Gastrocnemius medialis (tissue), 4 donors: ENCODE results near the gene BEND3. TPM values are rescaled to one million over a fixed set of nuclear protein-coding genes. Genes with fewer than 3 reads are reported as not detected.

Experiments used
- ATAC-seq, 2 donors: fragments of 150-250 bp; one replicate each; pipeline ENCODE4 v1.9.1; 2016
- DNase-seq, 2 donors: peaks; one replicate each; pipeline ENCODE4 v3.0.0-alpha.2; 2019
- H3K27ac ChIP-seq, 4 donors: fragments of 200-600 bp; sonication (generic); 1 replicate in 1 of 4; 2 replicates in 3 of 4; pipeline ENCODE4 v1.5.1; 2016 to 2018; ENCODE audit warnings: mild to moderate bottlenecking in 2 of 4, moderate library complexity in 1 of 4
- H3K27me3 ChIP-seq, 3 donors: fragments of 200-600 bp; sonication (generic) in 2 of 3; 1 replicate in 1 of 3; 2 replicates in 2 of 3; pipeline versions ENCODE4 v1.5.1 to v1.6.0; 2016 to 2019; ENCODE audit warnings: mild to moderate bottlenecking in 1 of 3, moderate library complexity in 1 of 3
- H3K36me3 ChIP-seq, 2 donors: fragments of 200-600 bp; sonication (generic) in 1 of 2; one replicate each; pipeline ENCODE4 v1.5.1; 2017 to 2018
- H3K4me1 ChIP-seq, 2 donors: fragments of 200-600 bp; sonication (generic) in 1 of 2; one replicate each; pipeline ENCODE4 v1.5.1; 2016 to 2017; ENCODE audit warnings: mild to moderate bottlenecking in 2 of 2
- H3K4me3 ChIP-seq, 4 donors: fragments of 200-600 bp; sonication (generic) in 3 of 4; 1 replicate in 1 of 4; 2 replicates in 3 of 4; pipeline ENCODE4 v1.5.1; 2016 to 2019; ENCODE audit warnings: mild to moderate bottlenecking in 2 of 4
- H3K9me3 ChIP-seq, 3 donors: fragments of 200-600 bp; sonication (generic) in 2 of 3; 1 replicate in 1 of 3; 2 replicates in 2 of 3; pipeline ENCODE4 v1.5.1; 2016 to 2019
- POLR2A ChIP-seq, 2 donors: fragments of 450-650 bp; IDR thresholded peaks; one replicate each; pipeline ENCODE4 v1.6.1; 2017; ENCODE audit warnings: antibody characterized with exemption in 2 of 2, mild to moderate bottlenecking in 2 of 2, moderate library complexity in 2 of 2
- in situ Hi-C, 4 donors: fragments of 200-750 bp; cut with MboI; loops; one replicate each; pipeline versions ENCODE4 v1.15.0 to v1.8.0; 2017; ENCODE audit warnings: low sequenced_read_pairs in 4 of 4
- intact Hi-C: fragments of 100-400 bp; cut with DNase I; formaldehyde crosslinking; loops from one replicate; pipeline ENCODE4 v1.15.1; 2023; ENCODE audit warnings: low total_unique reads
- total RNA-seq, 4 donors: library from RNA; depleted of rRNA; stranded (reverse); fragments of >200 nt; gene quantifications; one replicate each; pipeline versions ENCODE4 v1.1.0 to v1.2.3, GENCODE V29; 2016
- TF ChIP-seq, protein P1 (sequence below), 5 experiments: fragments of 450-650 bp in 3 of 5; fragments of 200-600 bp in 2 of 5; sonication (generic) in 2 of 5; IDR thresholded peaks in 4 of 5; conservative IDR thresholded peaks in 1 of 5; 1 replicate in 4 of 5; 2 replicates in 1 of 5; pipeline ENCODE4 v1.5.1; 2016 to 2019; ENCODE audit warnings: antibody characterized with exemption in 5 of 5, mild to moderate bottlenecking in 3 of 5, moderate library complexity in 3 of 5

Gene BEND3
- total RNA-seq, 4 donors from 2014 or later: 1.5 to 1.9 (median 1.7) TPM

DNA sequence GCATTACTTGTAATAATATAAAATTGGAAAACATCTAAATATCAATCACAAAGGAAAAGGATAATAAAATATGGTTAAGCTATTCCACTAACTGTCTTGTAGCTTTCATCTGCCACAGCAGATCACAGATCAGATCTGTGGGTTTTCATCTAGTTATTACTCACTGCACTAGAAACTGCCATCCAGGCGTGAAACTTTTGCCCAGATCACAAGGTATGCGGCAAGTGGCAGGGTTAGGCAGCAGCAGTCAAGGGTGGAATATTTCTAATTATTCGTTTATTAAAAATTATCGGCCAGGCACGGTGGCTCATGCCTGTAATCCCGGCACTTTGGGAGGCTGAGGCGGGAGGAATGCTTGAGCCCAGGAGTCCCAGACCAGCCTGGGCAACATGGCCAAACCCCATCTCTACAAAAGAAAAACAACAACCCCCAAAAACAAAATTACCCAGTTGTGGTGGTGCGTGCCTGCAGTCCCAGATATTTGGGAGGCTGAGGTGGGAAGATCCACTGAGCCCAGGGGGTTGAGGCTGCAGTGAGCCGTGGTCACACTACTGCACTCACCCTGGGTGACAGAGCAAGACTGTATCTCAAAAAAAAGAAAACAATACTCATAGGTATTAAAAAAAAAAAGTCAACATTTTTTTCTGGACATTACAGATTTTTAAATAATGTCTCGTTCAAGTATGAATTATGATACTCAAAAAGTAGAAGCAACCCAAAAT lies 32.1 kb downstream of the BEND3 start:
- Histone ChIP-seq H3K27ac (no peak overlapping the region), H3K27me3 (no peaks in the 10 kb centered on the region), H3K36me3 (no peaks in the 10 kb centered on the region), H3K4me3 (no peak overlapping the region), H3K4me1 (no peaks in the 10 kb centered on the region), H3K9me3 (no peaks in the 10 kb centered on the region)
- DNase-seq (no peak), ATAC-seq (no peak)
- no peak for TF ChIP-seq POLR2A (IDR thresholded peaks at IDR 0.05)
- TF ChIP-seq, protein P1, sequence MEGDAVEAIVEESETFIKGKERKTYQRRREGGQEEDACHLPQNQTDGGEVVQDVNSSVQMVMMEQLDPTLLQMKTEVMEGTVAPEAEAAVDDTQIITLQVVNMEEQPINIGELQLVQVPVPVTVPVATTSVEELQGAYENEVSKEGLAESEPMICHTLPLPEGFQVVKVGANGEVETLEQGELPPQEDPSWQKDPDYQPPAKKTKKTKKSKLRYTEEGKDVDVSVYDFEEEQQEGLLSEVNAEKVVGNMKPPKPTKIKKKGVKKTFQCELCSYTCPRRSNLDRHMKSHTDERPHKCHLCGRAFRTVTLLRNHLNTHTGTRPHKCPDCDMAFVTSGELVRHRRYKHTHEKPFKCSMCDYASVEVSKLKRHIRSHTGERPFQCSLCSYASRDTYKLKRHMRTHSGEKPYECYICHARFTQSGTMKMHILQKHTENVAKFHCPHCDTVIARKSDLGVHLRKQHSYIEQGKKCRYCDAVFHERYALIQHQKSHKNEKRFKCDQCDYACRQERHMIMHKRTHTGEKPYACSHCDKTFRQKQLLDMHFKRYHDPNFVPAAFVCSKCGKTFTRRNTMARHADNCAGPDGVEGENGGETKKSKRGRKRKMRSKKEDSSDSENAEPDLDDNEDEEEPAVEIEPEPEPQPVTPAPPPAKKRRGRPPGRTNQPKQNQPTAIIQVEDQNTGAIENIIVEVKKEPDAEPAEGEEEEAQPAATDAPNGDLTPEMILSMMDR (IDR thresholded peaks at IDR 0.05 in 4 of 5, conservative IDR thresholded peaks at IDR 0.05 in 1 of 5): no peak
- in situ Hi-C loops: no loop called here
- intact Hi-C loops: no loop called here

DNA sequence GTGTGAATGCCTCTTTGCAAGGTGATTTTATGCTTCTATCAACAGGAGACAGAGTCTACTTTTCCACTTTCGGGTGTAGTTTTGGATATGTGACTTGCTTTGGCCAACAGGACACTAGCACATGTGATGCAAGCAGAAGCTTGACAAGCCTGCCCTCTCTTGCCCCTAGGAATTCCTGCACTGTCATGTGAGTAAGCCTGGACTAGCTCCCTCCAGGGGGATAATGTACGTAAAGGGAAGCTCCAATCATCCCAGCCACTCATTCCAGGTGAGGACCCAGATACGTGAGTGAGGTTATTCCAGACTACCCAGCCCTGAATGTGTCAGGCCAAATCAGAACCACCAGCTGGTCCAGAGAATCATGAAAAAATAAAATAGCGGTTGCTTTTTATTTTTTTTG lies 33.3 kb downstream of the BEND3 start:
- intact Hi-C loops: no loop called here
- DNase-seq (no peak), ATAC-seq (peak in 1 of 2 donors; percentile 49)
- H3K36me3 ChIP-seq: no peaks in the 10 kb centered on the region
- H3K4me1 ChIP-seq: no peaks in the 10 kb centered on the region
- H3K27me3 ChIP-seq: no peaks in the 10 kb centered on the region
- TF ChIP-seq, protein P1 (IDR thresholded peaks at IDR 0.05 in 4 of 5, conservative IDR thresholded peaks at IDR 0.05 in 1 of 5): no peak
- no peak for TF ChIP-seq POLR2A (IDR thresholded peaks at IDR 0.05)
- in situ Hi-C loops: no loop called here
- no peak overlapping the region for H3K27ac ChIP-seq
- no peak overlapping the region for H3K4me3 ChIP-seq
- H3K9me3 ChIP-seq: no peaks in the 10 kb centered on the region

DNA sequence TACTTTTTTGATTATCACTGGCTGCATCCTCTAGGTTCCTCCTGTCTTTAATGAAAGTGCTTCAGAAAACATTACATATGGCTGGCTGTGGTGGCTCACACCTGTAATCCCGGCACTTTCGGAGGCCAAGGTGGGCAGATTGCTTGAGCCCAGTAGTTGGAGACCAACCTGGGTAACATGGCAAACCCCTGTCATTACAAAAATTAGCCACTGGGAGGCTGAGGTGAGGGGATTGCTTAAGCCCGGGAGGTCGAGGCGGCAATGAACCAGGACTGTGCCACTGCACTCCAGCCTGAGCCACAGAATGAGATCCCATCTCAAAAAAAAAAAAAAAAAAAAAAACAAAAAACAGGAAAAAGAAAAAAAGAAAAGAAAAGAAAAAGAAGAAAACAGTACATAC lies 35.3 kb downstream of the BEND3 start:
- no peaks in the 10 kb centered on the region for H3K9me3 ChIP-seq
- no peak overlapping the region for H3K27ac ChIP-seq
- TF ChIP-seq, protein P1 (IDR thresholded peaks at IDR 0.05 in 4 of 5, conservative IDR thresholded peaks at IDR 0.05 in 1 of 5): no peak
- no peak for TF ChIP-seq POLR2A (IDR thresholded peaks at IDR 0.05)
- H3K36me3 ChIP-seq: no peaks in the 10 kb centered on the region
- peaks cover 0 to 10% of the 10 kb centered on the region in 2 donors for H3K4me1 ChIP-seq
- intact Hi-C loops: no loop called here
- H3K27me3 ChIP-seq: no peaks in the 10 kb centered on the region
- DNase-seq: no peak
- ATAC-seq: no peak
- in situ Hi-C loops: no loop called here
- no peak overlapping the region for H3K4me3 ChIP-seq

DNA sequence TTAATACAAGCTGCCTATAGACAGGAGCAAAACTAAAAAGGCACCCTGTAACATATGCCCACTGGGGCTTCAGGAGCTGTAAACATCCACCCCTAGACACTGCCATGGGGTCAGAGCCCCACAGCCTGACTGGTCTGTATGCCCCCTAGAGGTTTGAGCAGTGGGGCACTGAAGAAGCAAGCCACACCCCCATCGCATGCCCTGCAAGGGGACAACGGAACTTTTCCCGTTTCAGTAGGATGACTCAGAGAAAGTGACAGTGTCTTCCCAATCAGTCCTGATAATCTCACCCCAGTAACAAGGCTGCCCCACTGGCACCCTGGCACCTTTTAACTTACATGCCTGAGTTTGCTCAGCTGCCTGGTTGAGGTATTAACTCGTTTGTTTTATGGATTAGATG lies 35.9 kb downstream of the BEND3 start:
- DNase-seq (no peak), ATAC-seq (no peak)
- in situ Hi-C loops: no loop called here
- TF ChIP-seq, protein P1 (IDR thresholded peaks at IDR 0.05 in 4 of 5, conservative IDR thresholded peaks at IDR 0.05 in 1 of 5): no peak
- TF ChIP-seq POLR2A (IDR thresholded peaks at IDR 0.05): no peak
- H3K4me1 ChIP-seq: peaks cover 0 to 10% of the 10 kb centered on the region in 2 donors
- no peaks in the 10 kb centered on the region for H3K36me3 ChIP-seq
- H3K9me3 ChIP-seq: no peaks in the 10 kb centered on the region
- intact Hi-C loops: no loop called here
- no peak overlapping the region for H3K4me3 ChIP-seq
- no peaks in the 10 kb centered on the region for H3K27me3 ChIP-seq
- H3K27ac ChIP-seq: no peak overlapping the region

DNA sequence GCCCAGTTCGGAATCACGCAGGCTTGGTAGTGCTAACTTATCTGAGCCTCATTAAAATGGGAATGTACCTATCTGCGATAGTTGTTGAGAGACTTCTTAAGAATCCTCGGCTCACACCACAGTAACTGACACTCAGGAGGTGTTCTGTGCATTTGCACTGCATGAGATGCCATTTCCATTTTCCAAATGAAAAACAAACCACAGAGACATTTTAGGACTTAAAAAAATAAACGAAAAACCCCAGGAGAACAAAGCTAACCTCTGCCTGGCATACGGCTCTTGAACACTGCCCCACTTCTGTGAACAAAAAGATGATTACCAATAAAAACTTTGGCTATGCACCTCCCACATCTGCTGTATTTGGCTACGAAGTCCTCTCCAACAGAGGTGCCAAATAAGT lies 37.6 kb downstream of the BEND3 start:
- no peaks in the 10 kb centered on the region for H3K9me3 ChIP-seq
- H3K4me1 ChIP-seq: peaks cover 0 to 10% of the 10 kb centered on the region in 2 donors
- TF ChIP-seq POLR2A (IDR thresholded peaks at IDR 0.05): no peak
- TF ChIP-seq, protein P1 (IDR thresholded peaks at IDR 0.05 in 4 of 5, conservative IDR thresholded peaks at IDR 0.05 in 1 of 5): no peak
- in situ Hi-C loops: no loop called here
- ATAC-seq: no peak
- DNase-seq: no peak
- H3K4me3 ChIP-seq: no peak overlapping the region
- intact Hi-C loops: no loop called here
- H3K27me3 ChIP-seq: no peaks in the 10 kb centered on the region
- no peaks in the 10 kb centered on the region for H3K36me3 ChIP-seq
- no peak overlapping the region for H3K27ac ChIP-seq
